BE2C (cell line): ENCODE measurements around the gene AP2S1.

Experiments
- DNase-seq: peaks from one replicate; pipeline ENCODE4 v3.0.0-alpha.2; 2020
- H3K27me3 ChIP-seq: fragments of 250-450 bp; sonication (Bioruptor Pico); 2 replicates; pipeline ENCODE4 v1.5.1; 2020; ENCODE audit warnings: mild to moderate bottlenecking
- H3K36me3 ChIP-seq: fragments of 250-450 bp; sonication (Bioruptor Pico); 2 replicates; pipeline ENCODE4 v1.5.1; 2020; ENCODE audit warnings: mild to moderate bottlenecking
- H3K4me1 ChIP-seq: fragments of 250-450 bp; sonication (Bioruptor Pico); 2 replicates; pipeline ENCODE4 v1.5.1; 2020
- H3K4me3 ChIP-seq: 2 replicates; pipeline ENCODE4 v1.5.1; 2011; ENCODE audit warnings: low read depth, low read length
- H3K9me3 ChIP-seq: fragments of 250-450 bp; sonication (Bioruptor Pico); 2 replicates; pipeline ENCODE4 v1.5.1; 2020
- CTCF ChIP-seq: IDR thresholded peaks from 2 replicates; pipeline ENCODE4 v1.5.1; 2012; ENCODE audit warnings: mild to moderate bottlenecking, low read depth, low read length

Gene AP2S1

DNA sequence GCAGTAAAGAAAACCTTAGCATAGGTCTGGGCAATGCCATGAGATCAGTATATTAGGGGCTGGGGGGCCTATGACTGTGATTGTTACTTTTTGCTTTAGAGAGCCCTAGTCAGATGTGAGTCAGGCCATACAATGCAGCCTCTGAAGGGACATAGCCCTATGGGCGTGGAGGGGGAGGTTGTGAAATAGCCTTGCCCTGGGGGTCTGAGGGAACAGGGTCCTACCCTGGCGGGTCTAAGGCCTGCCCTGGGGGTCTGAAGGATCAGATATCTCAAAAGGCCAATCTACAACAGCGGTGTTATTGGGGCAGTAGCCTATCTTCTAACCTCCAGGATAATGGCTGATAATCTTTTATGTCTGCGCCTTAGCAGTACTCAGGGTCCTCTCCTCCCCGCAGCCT is 48.5 kb downstream of the AP2S1 start:
- TF ChIP-seq CTCF: no peak

DNA sequence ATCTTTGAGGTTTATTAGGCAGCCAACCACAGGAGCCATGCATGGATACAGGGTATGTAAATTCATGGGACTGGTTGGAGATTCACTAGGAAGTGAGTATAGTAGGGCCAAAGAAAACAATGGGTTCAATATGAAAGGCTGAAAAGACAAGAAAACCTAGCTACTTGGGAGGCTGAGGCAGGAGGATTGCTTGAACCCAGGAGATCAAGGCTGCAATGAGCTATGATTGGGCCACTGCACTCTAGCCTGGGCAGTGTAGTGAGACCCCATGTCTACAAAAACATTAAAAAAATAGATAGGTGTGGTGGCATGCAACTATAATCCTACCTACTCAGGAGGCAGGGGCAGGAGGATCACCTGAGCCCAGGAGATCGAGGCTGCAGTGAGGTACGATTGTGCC is 51.9 kb downstream of the AP2S1 start:
- TF ChIP-seq CTCF: no peak

More for the DNA sequence above, 48.5 kb downstream of the AP2S1 start:
- H3K27me3 ChIP-seq: no peaks in the 10 kb centered on the region; the same call in 1 of the 2 replicates
- H3K4me1 ChIP-seq: no peaks in the 10 kb centered on the region
- no peak for DNase-seq
- no peak overlapping the region for H3K4me3 ChIP-seq
- no peaks in the 10 kb centered on the region for H3K36me3 ChIP-seq
- H3K9me3 ChIP-seq: no peaks in the 10 kb centered on the region

DNA sequence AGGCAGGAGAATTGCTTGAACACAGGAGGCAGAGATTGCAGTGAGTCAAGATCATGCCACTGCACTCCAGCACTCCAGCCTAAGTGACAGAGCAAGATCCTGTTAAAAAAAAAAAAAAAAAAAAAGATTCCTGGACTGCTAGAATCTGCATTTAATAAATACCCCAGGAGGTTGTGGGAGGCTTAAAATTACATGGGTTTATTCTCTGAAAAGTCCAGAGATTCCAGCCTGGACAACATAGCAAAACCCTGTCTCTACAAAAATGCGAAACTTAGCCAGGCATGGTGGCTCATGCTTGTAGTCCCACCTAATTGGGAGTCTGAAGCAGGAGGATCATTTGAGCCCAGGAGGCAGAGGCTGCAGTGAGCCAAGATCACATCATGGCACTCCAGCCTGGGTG is 52.8 kb downstream of the AP2S1 start:
- TF ChIP-seq CTCF: no peak
- Histone ChIP-seq H3K4me1 (peaks cover 3% of the 10 kb centered on the region), H3K27me3 (no peaks in the 10 kb centered on the region; the same call in 1 of the 2 replicates), H3K36me3 (no peaks in the 10 kb centered on the region), H3K9me3 (no peaks in the 10 kb centered on the region), H3K4me3 (no peak overlapping the region)
- DNase-seq: no peak

More for the DNA sequence above, 51.9 kb downstream of the AP2S1 start:
- Histone ChIP-seq H3K27me3 (no peaks in the 10 kb centered on the region; the same call in 1 of the 2 replicates), H3K4me3 (no peak overlapping the region), H3K36me3 (no peaks in the 10 kb centered on the region), H3K9me3 (no peaks in the 10 kb centered on the region), H3K4me1 (peaks cover 3% of the 10 kb centered on the region)
- no peak for DNase-seq

DNA sequence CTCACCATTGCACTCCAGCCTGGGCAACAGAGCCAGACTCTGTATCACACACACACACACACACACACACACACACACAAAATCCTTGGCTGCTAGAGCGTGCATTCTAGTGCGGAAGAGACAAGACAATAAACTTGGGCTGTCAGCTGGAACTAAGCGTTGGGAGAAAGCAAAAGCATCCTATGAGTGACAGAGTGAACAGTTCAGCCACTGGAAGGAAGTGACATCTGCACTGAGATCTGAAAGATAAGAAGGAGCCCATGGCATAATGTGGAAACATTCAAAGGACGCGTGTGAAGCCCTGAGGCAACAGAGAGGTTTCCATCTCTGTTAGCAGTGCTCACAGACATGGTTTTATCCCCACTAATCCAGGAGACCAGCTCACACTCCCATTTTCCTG is 58.7 kb downstream of the AP2S1 start:
- TF ChIP-seq CTCF: no peak
- DNase-seq: peak; percentile 46

DNA sequence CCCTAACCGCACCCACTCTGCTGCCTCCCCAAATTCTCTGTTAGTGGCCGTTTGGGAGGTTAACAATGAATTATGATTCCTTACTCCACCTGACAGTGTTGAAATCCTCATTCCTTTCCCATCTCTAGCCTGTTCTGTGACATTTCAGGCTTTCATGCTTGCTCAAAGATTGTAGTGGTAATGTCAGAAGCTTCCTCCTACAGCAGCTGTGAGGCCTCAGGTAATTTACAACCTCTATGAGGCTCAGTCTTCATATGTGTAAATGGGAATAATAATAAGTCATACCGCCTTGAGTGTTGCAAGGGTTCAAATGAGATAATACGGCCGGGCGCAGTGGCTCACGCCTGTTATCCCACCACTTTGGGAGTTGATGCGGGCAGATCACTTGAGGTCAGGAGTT is 61.3 kb downstream of the AP2S1 start:
- no peak overlapping the region for H3K4me3 ChIP-seq
- TF ChIP-seq CTCF: no peak
- no peaks in the 10 kb centered on the region for H3K27me3 ChIP-seq
- peaks cover 24% of the 10 kb centered on the region for H3K36me3 ChIP-seq
- H3K9me3 ChIP-seq: no peaks in the 10 kb centered on the region
- no peak for DNase-seq
- peaks cover 3% of the 10 kb centered on the region; the same call in 1 of the 2 replicates for H3K4me1 ChIP-seq

More for the DNA sequence above, 58.7 kb downstream of the AP2S1 start:
- no peaks in the 10 kb centered on the region for H3K27me3 ChIP-seq
- H3K4me3 ChIP-seq: no peak overlapping the region
- H3K9me3 ChIP-seq: no peaks in the 10 kb centered on the region
- H3K36me3 ChIP-seq: peaks cover 7% of the 10 kb centered on the region; the same call in 1 of the 2 replicates
- H3K4me1 ChIP-seq: peaks cover 6% of the 10 kb centered on the region

DNA sequence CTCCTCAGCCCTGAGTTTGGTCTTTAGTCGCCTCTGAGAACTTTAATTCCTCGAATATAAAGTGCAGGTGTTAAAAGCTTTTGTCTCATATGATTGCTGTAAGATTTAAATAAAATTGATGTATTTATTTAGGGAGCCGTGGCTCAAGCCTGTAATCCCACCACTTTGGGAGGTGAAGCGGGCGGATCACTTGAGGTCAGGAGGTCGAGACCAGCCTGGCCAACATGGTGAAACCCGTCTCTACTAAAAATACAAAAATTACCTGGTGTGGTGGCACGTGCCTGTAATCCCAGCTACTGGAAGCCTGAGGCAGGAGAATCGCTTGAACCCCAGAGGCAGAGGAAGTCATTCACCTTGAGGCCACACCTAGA is 61.7 kb downstream of the AP2S1 start:
- H3K4me3 ChIP-seq: no peak overlapping the region
- H3K36me3 ChIP-seq: peaks cover 28% of the 10 kb centered on the region
- TF ChIP-seq CTCF: no peak
- DNase-seq: no peak
- peaks cover 3% of the 10 kb centered on the region for H3K4me1 ChIP-seq
- no peaks in the 10 kb centered on the region for H3K9me3 ChIP-seq
- H3K27me3 ChIP-seq: no peaks in the 10 kb centered on the region
